ENCODE results near the gene SCN1B.
"Not testable (repeated sequence)": the region's sequence is repeated elsewhere in the genome, so short reads cannot be mapped to it uniquely, and the experiment has no call there.

SCN1B gene

GRCh38 chr19:35004517-35005255, 25.6 kb upstream of the SCN1B start:
- H3K4me3 ChIP-seq (ENCODE audit: low read length) = no peak overlapping the region
- TF ChIP-seq, protein P1, sequence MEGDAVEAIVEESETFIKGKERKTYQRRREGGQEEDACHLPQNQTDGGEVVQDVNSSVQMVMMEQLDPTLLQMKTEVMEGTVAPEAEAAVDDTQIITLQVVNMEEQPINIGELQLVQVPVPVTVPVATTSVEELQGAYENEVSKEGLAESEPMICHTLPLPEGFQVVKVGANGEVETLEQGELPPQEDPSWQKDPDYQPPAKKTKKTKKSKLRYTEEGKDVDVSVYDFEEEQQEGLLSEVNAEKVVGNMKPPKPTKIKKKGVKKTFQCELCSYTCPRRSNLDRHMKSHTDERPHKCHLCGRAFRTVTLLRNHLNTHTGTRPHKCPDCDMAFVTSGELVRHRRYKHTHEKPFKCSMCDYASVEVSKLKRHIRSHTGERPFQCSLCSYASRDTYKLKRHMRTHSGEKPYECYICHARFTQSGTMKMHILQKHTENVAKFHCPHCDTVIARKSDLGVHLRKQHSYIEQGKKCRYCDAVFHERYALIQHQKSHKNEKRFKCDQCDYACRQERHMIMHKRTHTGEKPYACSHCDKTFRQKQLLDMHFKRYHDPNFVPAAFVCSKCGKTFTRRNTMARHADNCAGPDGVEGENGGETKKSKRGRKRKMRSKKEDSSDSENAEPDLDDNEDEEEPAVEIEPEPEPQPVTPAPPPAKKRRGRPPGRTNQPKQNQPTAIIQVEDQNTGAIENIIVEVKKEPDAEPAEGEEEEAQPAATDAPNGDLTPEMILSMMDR (conservative IDR thresholded peaks at IDR 0.05; ENCODE audit: low read length) = no peak
- DNase-seq (ENCODE audit: low read depth) = no peak

DNA sequence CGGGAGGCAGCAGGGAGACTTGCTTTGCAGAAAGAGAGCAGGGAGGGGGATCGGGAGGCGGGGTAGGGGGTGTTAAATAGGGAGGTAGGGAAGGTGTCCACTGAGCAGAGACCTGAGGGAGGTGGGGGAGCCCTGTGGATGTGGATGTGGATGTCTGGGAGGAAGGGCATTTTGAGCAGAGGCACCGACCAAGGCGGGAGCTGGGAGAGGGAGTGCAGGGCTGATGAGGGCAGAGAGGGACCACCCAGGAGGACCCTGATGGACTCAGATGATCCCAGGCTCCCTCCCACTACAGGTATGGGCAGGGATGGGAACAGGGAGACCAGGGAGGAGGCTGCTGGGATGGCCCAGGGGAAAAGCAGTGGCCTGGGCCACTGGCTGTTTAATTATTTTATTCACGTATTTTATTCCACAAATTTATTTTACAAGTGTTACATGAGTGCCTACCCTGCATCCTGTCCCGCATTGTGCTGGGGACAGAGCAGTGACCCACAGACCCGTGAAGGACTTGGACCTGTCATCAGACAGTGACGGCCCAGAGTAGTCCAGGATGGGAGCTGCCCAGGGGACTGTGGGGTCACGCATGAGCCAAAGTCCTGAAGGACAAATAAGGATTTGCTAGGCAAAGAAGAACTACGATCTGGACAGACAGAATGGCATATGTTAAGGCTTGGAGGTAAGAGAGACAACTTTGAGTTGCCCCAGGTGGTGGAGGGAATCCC, 24.9 kb upstream of the SCN1B start:
- no peak overlapping the region for H3K4me3 ChIP-seq (ENCODE audit: low read length)
- TF ChIP-seq, protein P1 (conservative IDR thresholded peaks at IDR 0.05; ENCODE audit: low read length) = no peak
- DNase-seq (ENCODE audit: low read depth) = no peak

GRCh38 chr19:35006007-35006341, 24.3 kb upstream of the SCN1B start:
- DNase-seq (ENCODE audit: low read depth); H3K4me3 ChIP-seq (ENCODE audit: low read length): not testable (repeated sequence)

DNA sequence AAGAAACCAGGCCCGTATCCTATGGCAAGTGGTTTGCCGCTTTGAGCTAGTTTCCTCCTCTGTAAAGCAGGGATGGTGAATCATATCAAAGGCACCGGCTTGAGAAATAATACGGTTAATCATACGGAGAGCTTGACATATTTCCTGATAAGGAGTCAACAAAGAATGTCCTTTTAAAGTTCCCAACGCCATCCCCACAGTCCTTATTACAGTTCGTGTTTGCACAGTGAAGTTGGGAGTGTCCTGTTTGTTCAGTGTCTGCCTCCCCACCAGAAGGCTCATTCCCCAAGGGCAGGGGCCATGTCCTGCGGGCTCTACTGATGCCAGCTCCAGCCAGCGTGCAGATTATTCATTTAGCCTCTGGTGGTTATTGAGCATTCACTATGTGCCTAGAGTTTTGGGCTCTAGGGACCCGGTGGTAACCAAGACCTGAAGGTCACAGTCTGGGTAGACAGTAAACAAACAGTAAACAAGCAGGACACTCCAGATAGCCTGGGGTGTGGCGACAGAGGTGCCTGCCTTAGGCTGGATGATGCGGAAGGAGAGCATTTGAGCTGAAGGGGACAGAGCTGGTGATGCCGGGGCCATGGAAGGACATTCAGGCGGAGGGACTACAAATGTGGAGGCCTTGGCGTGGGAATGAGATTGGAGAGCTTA, 23.8 kb upstream of the SCN1B start:
- no peak overlapping the region for H3K4me3 ChIP-seq (ENCODE audit: low read length)
- TF ChIP-seq, protein P1 (conservative IDR thresholded peaks at IDR 0.05; ENCODE audit: low read length) = no peak
- no peak for DNase-seq (ENCODE audit: low read depth)

GRCh38 chr19:35006999-35007365, 23.3 kb upstream of the SCN1B start:
- no peak for DNase-seq (ENCODE audit: low read depth)

DNA sequence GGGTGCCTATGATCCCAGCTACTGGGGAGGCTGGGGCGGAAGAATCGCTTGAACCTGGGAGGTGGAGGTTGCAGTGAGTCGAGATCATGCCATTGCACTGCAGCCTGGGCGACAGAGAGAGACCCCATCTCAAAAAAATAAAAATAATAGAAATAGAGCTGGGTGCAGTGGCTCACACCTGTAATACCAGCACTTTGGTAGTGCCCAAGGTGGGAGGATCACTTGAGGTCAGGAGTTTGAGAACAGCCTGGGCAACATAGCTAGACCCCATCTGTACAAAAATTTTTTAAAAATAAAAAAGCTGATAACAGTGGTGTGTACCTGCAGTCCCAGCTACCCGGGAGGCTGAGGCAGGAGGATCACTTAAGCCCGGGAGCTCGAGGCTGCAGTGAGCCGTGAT, 22.8 kb upstream of the SCN1B start:
- H3K4me3 ChIP-seq (ENCODE audit: low read length); DNase-seq (ENCODE audit: low read depth): not testable (repeated sequence)

More at GRCh38 chr19:35006999-35007365, 23.3 kb upstream of the SCN1B start:
- TF ChIP-seq, protein P1 (conservative IDR thresholded peaks at IDR 0.05; ENCODE audit: low read length) = no peak
- H3K4me3 ChIP-seq (ENCODE audit: low read length) = no peak overlapping the region

DNA sequence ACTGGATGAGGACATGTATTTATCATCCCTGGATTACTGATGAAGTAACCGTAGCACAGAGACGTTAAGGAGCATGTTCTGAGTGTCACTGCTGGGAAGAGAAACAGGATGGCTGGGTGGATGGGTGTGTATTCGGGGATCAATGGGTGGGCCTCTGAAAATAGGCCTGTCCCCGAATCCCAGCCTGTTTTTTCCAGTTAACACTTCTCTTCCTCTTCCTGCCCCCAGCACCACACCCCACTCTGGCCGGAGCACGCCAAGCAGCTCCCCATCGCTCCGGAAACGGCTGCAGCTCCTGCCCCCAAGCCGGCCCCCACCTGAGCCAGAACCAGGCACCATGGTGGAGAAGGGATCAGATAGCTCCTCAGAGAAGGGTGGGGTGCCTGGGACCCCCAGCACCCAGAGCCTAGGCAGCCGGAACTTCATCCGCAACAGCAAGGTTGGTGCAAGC, 21.4 kb upstream of the SCN1B start:
- no peak overlapping the region for H3K4me3 ChIP-seq (ENCODE audit: low read length)
- TF ChIP-seq, protein P1 (conservative IDR thresholded peaks at IDR 0.05; ENCODE audit: low read length) = no peak

More for the DNA sequence above, 21.4 kb upstream of the SCN1B start:
- DNase-seq (ENCODE audit: low read depth) = no peak

Measured in AG10803 (cell line).